Activated CD4-positive, alpha-beta T cell treated with anti-CD3 and anti-CD28 coated beads, Interleukin-2, amount 50 U/mL, for 4 hours (primary cell): ENCODE measurements around the gene PYDC1.
"Not testable (repeated sequence)": the region's sequence is repeated elsewhere in the genome, so short reads cannot be mapped to it uniquely, and the experiment has no call there.

Source experiments
- DNase-seq, 2 experiments: peaks; one replicate each; pipeline ENCODE4 v3.0.0-alpha.2; 2020

Gene PYDC1

DNA sequence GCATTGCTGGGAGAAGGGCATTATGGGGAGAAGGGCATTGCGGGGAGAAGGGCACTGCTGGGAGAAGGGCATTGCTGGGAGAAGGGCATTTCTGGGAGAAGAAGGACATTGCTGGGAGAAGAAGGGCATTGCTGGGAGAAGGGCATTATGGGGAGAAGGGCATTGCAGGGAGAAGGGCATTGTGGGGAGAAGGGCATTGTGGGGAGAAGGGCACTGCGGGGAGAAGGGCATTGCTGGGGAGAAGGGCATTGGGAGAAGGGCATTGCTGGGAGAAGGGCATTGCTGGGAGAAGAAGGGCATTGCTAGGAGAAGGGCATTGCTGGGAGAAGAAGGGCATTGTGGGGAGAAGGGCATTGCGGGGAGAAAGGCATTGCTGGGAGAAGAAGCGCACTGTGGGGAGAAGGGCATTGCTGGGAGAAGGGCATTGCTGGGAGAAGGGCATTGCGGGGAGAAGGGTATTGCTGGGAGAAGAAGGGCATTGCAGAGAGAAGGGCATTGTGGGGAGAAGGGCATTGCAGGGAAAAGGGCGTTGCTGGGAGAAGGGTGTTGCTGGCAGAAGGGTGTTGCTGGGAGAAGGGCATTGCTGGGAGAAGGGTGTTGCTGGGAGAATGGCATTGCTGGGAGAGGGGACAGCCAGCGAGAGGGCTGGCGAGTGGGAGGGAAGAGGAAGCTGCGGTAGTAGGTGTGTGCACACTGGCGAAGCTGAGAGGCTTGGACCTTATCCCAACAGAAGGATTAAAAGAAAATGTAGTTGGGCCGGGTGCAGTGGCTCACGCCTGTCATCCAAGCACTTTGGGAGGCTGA, 4.6 kb upstream of the PYDC1 start:
- no peak for DNase-seq

GRCh38 chr16:31219154-31219741, 2.3 kb upstream of the PYDC1 start:
- DNase-seq, result no peak

DNA sequence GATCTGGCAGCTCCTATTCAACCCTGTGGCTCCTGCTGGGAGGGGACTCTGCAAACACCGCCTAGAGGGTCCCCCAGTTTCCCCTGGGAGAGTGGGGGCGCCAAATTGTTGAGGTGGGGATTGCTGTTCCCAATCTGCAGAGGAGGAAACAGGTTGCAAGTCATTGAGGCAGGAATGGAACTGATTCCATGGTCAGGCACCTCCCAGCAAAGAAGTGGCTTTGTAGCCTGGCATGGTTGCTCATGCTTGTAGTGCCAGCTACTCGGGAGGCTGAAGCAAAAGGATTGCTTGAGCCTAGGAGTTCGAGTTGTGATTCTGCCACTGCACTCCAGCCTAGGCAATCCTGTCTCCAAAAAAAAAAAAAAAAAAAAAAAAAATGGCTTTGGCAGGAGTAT, 198 bp upstream of the PYDC1 start:
- DNase-seq, result no peak

- DNase-seq, result no peak
Measured at GRCh38 chr16:31215287-31216162, 1.4 kb downstream of the PYDC1 start.

DNA sequence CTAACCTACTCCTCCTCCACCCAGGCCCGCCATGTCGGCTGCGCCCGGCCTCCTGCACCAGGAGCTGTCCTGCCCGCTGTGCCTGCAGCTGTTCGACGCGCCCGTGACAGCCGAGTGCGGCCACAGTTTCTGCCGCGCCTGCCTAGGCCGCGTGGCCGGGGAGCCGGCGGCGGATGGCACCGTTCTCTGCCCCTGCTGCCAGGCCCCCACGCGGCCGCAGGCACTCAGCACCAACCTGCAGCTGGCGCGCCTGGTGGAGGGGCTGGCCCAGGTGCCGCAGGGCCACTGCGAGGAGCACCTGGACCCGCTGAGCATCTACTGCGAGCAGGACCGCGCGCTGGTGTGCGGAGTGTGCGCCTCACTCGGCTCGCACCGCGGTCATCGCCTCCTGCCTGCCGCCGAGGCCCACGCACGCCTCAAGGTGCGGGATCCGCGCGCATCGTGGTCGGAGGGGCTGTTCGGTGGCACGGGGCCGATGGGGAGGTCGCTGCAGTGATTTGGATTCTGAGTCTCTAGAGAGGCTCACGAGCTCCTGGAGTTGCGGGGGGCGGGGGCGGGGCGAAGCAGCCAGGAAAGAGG, 2.1 kb downstream of the PYDC1 start:
- DNase-seq, result no peak

DNA sequence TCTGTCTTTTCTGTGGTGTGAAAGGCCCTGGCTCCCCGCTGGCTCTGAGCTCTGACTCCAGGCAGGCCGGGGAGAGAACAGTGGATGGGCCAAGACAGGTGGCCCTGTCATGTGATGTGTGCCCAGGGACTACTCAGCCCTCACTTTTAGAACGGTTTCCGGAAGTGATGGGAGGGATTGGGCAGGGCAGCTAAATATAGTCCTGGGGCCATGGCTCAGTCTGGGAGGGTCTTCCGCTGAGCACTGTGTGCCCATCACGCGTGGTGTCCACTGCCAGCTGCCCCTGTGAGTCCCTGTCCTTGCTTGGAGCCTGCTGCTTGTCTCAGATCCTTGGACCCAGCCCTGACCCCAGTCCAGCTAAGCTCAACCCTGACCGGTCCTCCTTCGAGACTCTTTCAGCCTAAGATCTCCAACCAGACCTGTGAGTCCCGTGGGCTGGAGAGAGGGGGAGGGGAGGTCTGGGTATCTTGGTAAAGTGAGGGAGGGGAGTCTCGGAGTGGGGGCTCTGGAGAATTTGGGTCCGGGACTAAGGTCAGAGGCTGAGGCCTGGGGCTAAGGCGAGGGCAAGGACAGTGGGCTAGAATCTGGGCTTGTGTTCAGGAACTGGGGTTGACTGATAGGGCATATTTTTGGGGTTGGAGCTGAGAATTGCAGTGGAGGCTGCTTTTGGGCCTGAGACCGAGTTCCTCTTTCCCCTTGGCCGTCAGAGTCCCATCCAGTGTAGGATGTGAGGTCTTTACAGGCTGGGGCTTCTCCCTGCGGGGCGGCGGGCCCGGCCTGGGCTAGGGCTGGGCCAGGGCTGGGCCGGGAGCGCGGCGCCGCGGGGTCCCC, 2.8 kb downstream of the PYDC1 start, which contains the start of gene TRIM72:
TRIM72 (plus strand) TSS at position 243 of the 831 bp plus-strand sequence. CDS start 620 bp downstream, outside the sequence.
- no peak for DNase-seq

- no peak for DNase-seq
Measured at GRCh38 chr16:31213342-31213741, 3.6 kb downstream of the PYDC1 start.

GRCh38 chr16:31206776-31207175, 10.2 kb downstream of the PYDC1 start:
- DNase-seq, result no peak

DNA sequence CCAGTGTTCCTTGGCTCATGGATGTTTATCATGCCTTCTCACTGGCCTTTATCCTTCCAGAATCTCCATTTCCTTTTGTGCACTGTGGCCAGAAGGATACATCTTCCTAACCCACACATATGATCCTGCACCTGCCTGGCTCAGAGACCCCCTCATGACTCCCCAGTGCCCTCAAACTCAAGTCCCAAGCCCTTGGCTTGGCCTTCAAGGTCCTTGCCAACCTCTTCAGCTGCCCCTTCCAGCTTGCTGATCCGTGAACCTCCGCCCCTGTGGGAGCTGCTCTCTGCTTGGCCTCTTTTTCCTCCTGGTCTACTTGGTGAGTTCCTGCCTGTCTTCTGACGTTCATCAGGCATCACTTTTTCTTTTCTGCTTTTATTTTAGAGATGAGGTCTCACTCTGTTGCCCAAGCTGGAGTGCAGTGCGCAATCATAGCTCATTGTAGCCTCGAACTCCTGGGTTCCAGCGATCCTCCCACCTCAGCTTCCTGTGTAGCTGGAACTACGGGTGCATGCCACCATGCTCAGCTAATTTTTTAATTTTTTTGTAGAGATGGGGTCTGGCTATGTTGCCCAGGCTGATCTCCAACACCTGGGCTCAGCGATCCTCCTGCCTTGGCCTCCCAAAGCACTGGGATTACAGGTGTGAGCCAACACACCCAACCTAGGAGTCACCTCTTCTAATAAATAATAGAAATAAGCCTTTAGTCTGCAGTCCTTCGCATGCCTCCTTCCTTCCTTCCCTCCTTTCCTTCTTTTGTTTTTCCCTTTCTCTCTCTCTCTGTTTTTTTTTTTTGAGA, 11.9 kb downstream of the PYDC1 start:
- DNase-seq, result no peak

DNA sequence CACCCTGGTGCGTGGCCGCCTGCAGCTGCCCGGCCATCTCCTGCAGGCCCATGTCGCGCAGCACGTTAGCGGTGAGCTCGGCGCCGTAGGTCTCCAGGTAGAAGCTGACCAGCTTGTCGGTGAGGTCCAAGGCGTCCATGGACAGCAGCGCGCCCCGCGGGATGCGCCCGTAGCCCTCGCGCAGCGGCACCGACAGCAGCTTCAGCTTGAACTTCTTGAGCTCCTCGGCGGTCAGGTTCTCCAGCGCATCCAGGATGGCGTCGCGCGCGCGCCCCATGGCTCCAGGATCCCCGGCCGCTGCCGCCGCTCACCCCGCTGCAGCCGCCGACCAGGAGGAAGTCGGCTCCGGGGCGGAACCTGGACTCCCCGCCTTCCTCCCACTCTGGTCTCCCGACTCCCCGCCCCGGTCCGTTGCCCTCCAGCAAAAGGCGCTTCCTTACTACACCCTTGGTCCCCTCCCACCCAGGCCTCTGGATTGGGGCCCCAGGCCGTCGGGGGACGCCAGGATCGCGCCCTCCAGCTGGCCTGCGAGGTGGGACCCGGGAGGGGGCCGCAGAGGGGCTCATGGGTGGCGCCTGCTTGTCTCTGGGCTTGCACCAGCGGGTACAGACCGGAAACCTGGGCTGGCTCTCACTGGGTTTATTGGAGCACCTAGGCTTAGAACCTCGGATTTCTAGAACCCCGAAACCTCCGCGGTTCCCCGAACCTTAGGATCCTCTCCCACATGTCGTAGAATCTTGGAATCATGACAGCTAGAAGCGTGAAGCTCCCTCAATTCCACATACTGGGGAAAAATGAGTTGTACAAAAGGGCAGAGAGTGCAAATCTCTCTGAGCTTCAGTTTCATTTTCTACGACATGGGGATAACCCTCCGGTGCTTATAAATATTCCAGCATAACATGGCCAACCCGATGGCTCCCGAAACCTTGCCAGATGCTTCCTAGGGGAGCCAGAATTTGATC, 14.2 kb downstream of the PYDC1 start, which contains the start of gene PYCARD:
PYCARD (minus strand) TSS at position 347 of the 962 bp plus-strand sequence; CDS start at position 277, 70 bp downstream.
- DNase-seq, result no peak

DNA sequence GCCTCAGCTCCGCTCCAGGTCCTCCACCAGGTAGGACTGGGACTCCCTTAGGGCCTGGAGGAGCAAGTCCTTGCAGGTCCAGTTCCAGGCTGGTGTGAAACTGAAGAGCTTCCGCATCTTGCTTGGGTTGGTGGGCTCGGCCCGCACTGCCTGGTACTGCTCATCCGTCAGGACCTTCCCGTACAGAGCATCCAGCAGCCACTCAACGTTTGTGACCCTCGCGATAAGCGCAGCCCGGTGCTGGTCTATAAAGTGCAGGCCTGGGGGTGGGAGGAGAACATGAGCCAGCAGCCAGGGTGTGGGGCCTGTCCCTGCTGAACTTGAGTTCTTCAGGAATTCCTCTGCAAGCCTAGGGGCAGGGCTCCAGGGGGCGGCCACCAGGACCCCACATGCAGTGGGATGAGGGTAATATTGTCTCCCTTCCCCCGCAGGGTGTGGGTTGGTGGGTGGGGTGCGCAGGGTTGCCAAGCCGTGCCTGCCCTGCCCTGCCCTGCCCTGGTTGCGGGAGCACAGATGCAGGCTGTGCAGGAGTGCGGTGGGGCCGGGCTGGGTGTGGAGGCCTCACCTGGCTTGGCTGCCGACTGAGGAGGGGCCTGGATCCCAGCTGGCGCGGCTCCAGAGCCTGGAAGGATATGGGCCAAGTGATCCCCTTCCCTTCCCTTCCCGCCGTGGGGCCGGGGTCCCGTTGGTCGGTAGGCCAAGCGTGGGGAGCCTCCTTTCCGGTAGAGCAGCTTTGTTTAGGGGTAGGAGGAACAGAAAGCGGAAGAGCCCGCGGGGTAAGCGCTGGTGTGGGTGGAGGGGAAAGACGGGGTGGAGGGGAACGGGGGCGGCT, 15.1 kb downstream of the PYDC1 start:
- peak in 1 of 2 experiments; percentile 35 for DNase-seq

GRCh38 chr16:31200821-31201568, 15.9 kb downstream of the PYDC1 start:
- peak in 1 of 2 experiments; percentile 32 for DNase-seq

DNA sequence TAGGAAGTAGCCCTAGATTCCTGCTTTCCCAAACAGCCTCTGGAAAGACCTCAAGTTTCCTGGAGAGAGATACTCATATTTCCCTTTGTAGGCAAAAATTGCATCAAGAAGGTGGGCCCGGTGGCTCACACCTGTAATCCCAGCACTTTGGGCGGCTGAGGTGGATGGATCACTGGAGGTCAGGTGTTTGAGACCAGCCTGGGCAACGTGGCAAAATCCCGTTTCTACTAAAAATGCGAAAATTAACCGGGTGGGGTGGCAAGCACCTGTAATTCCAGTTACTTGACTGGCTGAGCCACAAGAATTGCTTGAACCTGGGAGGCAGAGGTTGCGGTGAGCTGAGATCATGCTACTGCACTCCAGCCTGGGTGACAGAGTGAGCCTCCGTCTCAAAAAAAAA, 16.8 kb downstream of the PYDC1 start:
- not testable (repeated sequence) for DNase-seq

- DNase-seq, result no peak
Measured at GRCh38 chr16:31199430-31200041, 17.4 kb downstream of the PYDC1 start.

DNA sequence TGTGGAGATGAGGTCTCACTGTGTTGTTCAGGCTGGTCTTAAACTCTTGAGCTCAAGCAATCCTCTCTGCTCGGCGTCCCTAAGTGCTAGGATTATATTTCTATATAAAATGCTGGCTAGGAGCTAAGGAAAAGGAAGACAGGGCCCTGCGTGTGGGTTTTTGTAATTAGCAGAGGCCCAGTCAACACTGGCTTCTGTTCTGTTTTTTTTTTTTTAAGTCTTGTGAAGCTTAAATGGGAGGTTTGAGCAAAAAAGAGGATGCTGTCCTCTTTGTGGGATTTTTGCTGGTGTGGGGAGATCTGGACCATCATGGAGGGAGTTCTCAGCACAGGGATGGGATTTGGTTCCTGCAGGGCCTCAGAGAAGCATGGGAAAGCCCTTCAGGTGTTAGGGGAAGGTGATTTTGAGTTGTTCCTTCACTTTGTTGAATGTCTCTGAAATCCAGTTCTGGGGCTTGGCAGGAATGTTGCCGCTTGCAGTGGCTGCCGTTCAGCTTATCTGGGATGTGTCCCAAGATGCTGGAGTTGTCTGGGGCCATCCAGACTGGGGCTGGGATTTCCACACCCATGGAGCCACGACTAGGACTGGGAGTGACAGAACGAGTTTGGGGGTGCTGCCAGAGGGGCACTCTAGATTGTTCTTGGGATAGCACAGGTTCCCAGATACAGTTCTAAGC, 18.6 kb downstream of the PYDC1 start:
- DNase-seq, result no peak

DNA sequence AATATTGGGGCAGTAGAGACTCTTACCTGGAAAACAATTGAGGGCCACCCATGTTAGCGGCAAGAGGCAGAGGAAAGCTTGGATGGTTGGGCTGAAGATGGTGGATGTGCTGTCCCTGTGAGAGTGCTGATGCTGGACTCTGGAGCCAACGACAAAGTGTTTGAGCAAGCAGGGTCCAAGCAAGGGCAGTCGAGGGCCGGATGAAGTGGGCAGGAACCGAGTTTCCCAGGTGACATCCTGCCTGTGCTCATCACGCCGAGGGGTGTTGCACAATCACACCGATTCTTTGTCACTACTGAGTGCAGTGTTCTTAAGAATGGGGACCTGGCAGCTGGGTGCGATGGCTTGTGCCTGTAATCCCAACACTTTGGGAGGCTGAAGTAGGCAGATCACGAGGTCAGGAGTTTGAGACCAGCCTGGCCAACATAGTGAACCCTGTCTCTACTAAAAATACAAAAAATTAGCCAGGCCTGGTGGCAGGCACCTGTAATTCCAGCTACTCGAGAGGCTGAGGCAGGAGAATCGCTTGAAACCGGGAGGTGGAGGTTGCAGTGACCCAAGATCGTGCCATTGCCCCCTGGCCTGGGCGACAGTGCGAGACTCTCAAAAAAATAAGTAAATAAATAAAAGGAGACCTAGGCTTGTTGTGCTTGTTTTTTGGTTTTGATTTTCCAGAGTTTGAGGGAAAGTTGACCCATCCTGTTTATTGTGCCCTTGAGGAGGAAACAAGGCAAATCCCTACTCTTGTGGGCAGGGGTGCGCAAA, 20.4 kb downstream of the PYDC1 start:
- DNase-seq, result no peak
